Calu3 (cell line): ENCODE data around the gene ZNF433. TPM values are rescaled to one million over a fixed set of nuclear protein-coding genes. Genes with fewer than 3 reads are reported as not detected.
A peak's percentile ranks its signal among the peaks of the same experiment; 100 is the strongest.

Experiments
- BruUV-seq: library from RNA; stranded (reverse); fragments of 400-500 nt; replicated peaks from 2 replicates; lab custom pipeline; 2021; lab: Mats Ljungman, UMichigan
- CTCF ChIA-PET: fragments of 300-600 bp; sonication (Branson Sonifier 250); formaldehyde crosslinking; loops from one replicate; lab custom pipeline; 2022; ENCODE audit warnings: antibody characterized with exemption; lab: Charles Lee
- DNase-seq: peaks from one replicate; pipeline ENCODE4 v3.0.0; 2022
- H3K27ac Mint-ChIP-seq: one replicate; pipeline ENCODE4 v1.8.0; 2022; ENCODE audit warnings: mixed read lengths; ENCODE audit not compliant: unreplicated experiment
- H3K27me3 Mint-ChIP-seq: one replicate; pipeline ENCODE4 v1.8.0; 2022; ENCODE audit warnings: mixed read lengths; ENCODE audit not compliant: unreplicated experiment
- H3K36me3 Mint-ChIP-seq: one replicate; pipeline ENCODE4 v1.8.0; 2022; ENCODE audit warnings: mild to moderate bottlenecking, moderate library complexity, mixed read lengths; ENCODE audit not compliant: insufficient read depth, unreplicated experiment
- H3K4me1 Mint-ChIP-seq: one replicate; pipeline ENCODE4 v1.8.0; 2022; ENCODE audit warnings: mild to moderate bottlenecking, low read depth, mixed read lengths; ENCODE audit not compliant: unreplicated experiment
- H3K4me3 Mint-ChIP-seq: one replicate; pipeline ENCODE4 v1.8.0; 2022; ENCODE audit warnings: mild to moderate bottlenecking, low read depth, moderate library complexity, mixed read lengths; ENCODE audit not compliant: unreplicated experiment
- H3K9me3 Mint-ChIP-seq: one replicate; pipeline ENCODE4 v1.8.0; 2022; ENCODE audit warnings: low read depth, mixed read lengths; ENCODE audit not compliant: unreplicated experiment
- intact Hi-C: fragments of 100-400 bp; cut with micrococcal nuclease; formaldehyde crosslinking; loops from one replicate; pipeline ENCODE4 v1.10.0; 2022; ENCODE audit not compliant: unreplicated experiment
- total RNA-seq: library from RNA; stranded (reverse); gene quantifications from 2 replicates; pipeline ENCODE4 v1.2.3, GENCODE V29; 2022
- TF ChIP-seq, protein P1 (sequence below): fragments of 200-600 bp; IDR thresholded peaks from one replicate; pipeline ENCODE4 v1.8.0; 2022; ENCODE audit warnings: antibody characterized with exemption; ENCODE audit not compliant: unreplicated experiment

Gene ZNF433
- total RNA-seq, 1 experiment from 2014 or later, result 3.0 TPM

DNA sequence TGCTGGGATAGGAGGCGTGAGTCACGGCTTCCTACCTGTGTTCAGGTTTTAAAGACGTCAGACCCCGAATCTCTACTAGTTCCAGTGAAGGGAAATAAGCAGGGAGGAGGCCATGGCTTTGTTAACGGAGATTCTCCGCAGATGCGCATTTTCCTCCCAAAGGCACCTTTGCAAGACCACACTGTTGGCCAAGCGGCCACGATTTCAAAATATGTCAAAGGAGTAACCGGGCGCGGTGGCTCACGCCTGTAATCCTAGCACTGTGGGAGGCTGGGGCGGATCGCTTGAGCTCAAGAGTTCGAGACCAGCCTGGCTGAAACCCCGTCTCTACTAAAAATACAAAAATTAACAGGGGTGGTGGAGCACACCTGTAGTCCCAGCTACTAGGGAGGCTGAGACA, 48.7 kb downstream of the ZNF433 start:
- no peak for DNase-seq
- no TSS peak for BruUV-seq
- Mint-ChIP-seq H3K27me3 (no peaks in the 10 kb centered on the region), H3K4me3 (peak overlapping the region; percentile 83), H3K9me3 (peaks cover 3% of the 10 kb centered on the region), H3K27ac (no peak overlapping the region), H3K36me3 (peaks cover 19% of the 10 kb centered on the region), H3K4me1 (no peaks in the 10 kb centered on the region)
- CTCF ChIA-PET, result interaction anchor here (0.7 to 3.2 kb wide), 3 partner anchors 63 to 309 kb away, joined by 4 to 26 read pairs (median 19); partner anchors contain the start of genes ZNF491 and ZNF700
- TF ChIP-seq, protein P1, sequence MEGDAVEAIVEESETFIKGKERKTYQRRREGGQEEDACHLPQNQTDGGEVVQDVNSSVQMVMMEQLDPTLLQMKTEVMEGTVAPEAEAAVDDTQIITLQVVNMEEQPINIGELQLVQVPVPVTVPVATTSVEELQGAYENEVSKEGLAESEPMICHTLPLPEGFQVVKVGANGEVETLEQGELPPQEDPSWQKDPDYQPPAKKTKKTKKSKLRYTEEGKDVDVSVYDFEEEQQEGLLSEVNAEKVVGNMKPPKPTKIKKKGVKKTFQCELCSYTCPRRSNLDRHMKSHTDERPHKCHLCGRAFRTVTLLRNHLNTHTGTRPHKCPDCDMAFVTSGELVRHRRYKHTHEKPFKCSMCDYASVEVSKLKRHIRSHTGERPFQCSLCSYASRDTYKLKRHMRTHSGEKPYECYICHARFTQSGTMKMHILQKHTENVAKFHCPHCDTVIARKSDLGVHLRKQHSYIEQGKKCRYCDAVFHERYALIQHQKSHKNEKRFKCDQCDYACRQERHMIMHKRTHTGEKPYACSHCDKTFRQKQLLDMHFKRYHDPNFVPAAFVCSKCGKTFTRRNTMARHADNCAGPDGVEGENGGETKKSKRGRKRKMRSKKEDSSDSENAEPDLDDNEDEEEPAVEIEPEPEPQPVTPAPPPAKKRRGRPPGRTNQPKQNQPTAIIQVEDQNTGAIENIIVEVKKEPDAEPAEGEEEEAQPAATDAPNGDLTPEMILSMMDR, result no peak
- intact Hi-C loops, result loop anchor here (5.0 kb wide), 1 partner anchor 156 kb away; the partner anchor contains the start of gene ZNF20

DNA sequence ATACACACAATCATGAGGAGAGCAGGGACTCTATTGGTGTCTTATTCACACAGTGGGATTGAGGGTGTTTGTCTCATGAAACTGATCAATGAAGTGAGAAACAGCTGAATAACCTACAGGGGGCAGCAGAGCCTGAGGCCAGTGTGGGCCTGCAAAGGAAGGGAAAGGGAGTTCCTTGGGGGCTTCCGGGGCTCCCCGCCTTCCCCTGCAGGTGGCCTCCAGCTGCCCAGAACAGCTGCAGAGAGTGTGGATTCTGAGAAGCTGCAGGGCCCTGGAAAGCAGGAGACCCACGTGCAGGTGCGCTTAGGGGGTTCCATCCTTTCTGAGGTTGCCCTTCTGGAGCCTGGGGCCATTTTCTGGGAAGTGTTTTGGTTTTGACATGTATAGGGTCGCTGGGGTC, 50.5 kb downstream of the ZNF433 start:
- CTCF ChIA-PET, result no interaction called here
- Mint-ChIP-seq H3K4me3 (no peak overlapping the region), H3K9me3 (no peaks in the 10 kb centered on the region), H3K27me3 (no peaks in the 10 kb centered on the region), H3K4me1 (no peaks in the 10 kb centered on the region), H3K36me3 (peaks cover 19% of the 10 kb centered on the region), H3K27ac (no peak overlapping the region)
- intact Hi-C loops, result loop anchor here (5.0 kb wide), 1 partner anchor 157 kb away; the partner anchor contains the start of gene ZNF20
- no TSS peak for BruUV-seq
- TF ChIP-seq, protein P1, result no peak
- no peak for DNase-seq

DNA sequence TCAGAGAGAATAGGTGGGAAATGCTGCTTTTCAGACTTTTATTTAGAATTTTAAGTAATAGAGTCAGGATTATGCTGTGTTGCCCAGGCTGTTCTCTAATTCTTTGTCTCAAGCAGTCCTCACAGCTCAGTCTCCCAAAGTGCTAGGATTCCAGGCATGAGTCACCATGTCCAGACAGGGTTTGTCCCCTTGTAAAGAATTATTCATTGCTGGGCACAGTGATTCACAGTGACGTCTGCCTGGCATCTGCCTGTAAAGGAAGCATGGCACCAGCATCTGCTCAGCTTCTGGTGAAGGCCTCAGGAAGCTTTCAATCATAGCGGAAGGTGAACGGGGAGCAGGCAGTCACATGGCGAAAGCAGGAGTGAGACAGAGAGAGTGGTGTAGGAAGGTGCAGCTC, 53.0 kb downstream of the ZNF433 start:
- Mint-ChIP-seq H3K36me3 (peaks cover 5% of the 10 kb centered on the region), H3K4me3 (no peak overlapping the region), H3K9me3 (no peaks in the 10 kb centered on the region), H3K27ac (no peak overlapping the region), H3K4me1 (no peaks in the 10 kb centered on the region), H3K27me3 (no peaks in the 10 kb centered on the region)
- CTCF ChIA-PET, result no interaction called here
- BruUV-seq, result no TSS peak
- TF ChIP-seq, protein P1, result no peak
- no peak for DNase-seq
- intact Hi-C loops, result no loop called here

DNA sequence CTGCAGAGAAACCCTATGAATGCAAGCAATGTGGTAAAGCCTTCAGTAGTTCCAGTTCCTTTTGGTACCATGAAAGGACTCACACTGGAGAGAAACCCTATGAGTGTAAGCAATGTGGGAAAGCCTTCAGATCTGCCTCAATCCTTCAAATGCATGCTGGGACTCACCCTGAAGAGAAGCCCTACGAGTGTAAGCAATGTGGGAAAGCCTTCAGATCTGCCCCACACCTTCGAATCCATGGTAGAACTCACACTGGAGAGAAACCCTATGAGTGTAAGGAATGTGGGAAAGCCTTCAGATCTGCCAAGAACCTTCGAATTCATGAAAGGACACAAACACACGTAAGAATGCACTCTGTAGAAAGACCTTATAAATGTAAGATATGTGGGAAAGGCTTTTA, 56.0 kb downstream of the ZNF433 start:
- TF ChIP-seq, protein P1, result no peak
- Mint-ChIP-seq H3K4me1 (no peaks in the 10 kb centered on the region), H3K9me3 (no peaks in the 10 kb centered on the region), H3K36me3 (no peaks in the 10 kb centered on the region), H3K4me3 (no peak overlapping the region), H3K27ac (no peak overlapping the region), H3K27me3 (no peaks in the 10 kb centered on the region)
- DNase-seq, result no peak
- CTCF ChIA-PET, result no interaction called here
- intact Hi-C loops, result no loop called here
- BruUV-seq, result no TSS peak
